ENCODE results near the gene NSUN5. TPM values are rescaled to one million over a fixed set of nuclear protein-coding genes. Genes with fewer than 3 reads are reported as not detected.
"Not testable (repeated sequence)": the region's sequence is repeated elsewhere in the genome, so short reads cannot be mapped to it uniquely, and the experiment has no call there.

The NSUN5 gene
- total RNA-seq, 1 experiment from 2014 or later = 66.8 TPM

- ATAC-seq = 0 out of 2 replicates have a peak, but pooled peaks have one; percentile 32
- intact Hi-C loops (cut with micrococcal nuclease; ENCODE audit: unreplicated experiment); H3K9me3 ChIP-seq (ENCODE audit: control insufficient read depth, insufficient read depth, low read depth, low read length); H3K27me3 ChIP-seq (ENCODE audit: control insufficient read depth, insufficient read depth, low read length); H3K4me3 ChIP-seq (ENCODE audit: low read depth in 2 of 2, low read length in 2 of 2); H3K27ac ChIP-seq (ENCODE audit: low read length); BruUV-seq (replicated peaks); DNase-seq (ENCODE audit: low read depth, low spot score); in situ Hi-C loops (cut with HindIII; ENCODE audit: low pct_unique_long_range_greater_than_20kb, low sequenced_read_pairs); H3K4me1 ChIP-seq (ENCODE audit: control insufficient read depth, insufficient read depth, low read length); CTCF ChIA-PET; H3K36me3 ChIP-seq (ENCODE audit: control insufficient read depth, insufficient read depth, low read length): not testable (repeated sequence)
- POLR2A ChIA-PET = interaction anchor here (0.6 kb wide), 1 partner anchor 895 kb away, joined by 4 read pairs; no protein-coding TSS in a partner anchor
These were observed 10.1 kb upstream of the NSUN5 start for GRCh38 chr7:73318656-73319204.

- in situ Hi-C loops (cut with HindIII; ENCODE audit: low pct_unique_long_range_greater_than_20kb, low sequenced_read_pairs) = no loop called here
- Histone ChIP-seq H3K27me3 (ENCODE audit: control insufficient read depth, insufficient read depth, low read length) (no peaks in the 10 kb centered on the region), H3K36me3 (ENCODE audit: control insufficient read depth, insufficient read depth, low read length) (no peaks in the 10 kb centered on the region), H3K27ac (ENCODE audit: low read length) (no peak overlapping the region), H3K9me3 (ENCODE audit: control insufficient read depth, insufficient read depth, low read depth, low read length) (no peaks in the 10 kb centered on the region), H3K4me3 (ENCODE audit: low read depth in 2 of 2, low read length in 2 of 2) (no peak overlapping the region), H3K4me1 (ENCODE audit: control insufficient read depth, insufficient read depth, low read length) (no peaks in the 10 kb centered on the region)
- intact Hi-C loops (cut with micrococcal nuclease; ENCODE audit: unreplicated experiment) = no loop called here
- POLR2A ChIA-PET = no interaction called here
- CTCF ChIA-PET = no interaction called here
- DNase-seq (ENCODE audit: low read depth, low spot score) (no peak), ATAC-seq (no peak)
- TF ChIP-seq POLR2AphosphoS5 (IDR thresholded peaks at IDR 0.05; ENCODE audit: low read depth, low read length) = no peak
- TF ChIP-seq TCF7L2 (IDR thresholded peaks at IDR 0.05; ENCODE audit: low read depth, low read length) = no peak
- TF ChIP-seq CTCF (IDR thresholded peaks at IDR 0.05) = no peak
- TF ChIP-seq REST (IDR thresholded peaks at IDR 0.05; ENCODE audit: insufficient read depth in 1 of 2, low read depth in 2 of 2, low read length in 1 of 2) = no peak
- TF ChIP-seq SIN3A (IDR thresholded peaks at IDR 0.05; ENCODE audit: borderline replicate concordance, insufficient read depth, low read depth, low read length) = no peak
- no TSS peak for BruUV-seq (replicated peaks)
These were observed 7.9 kb upstream of the NSUN5 start for GRCh38 chr7:73316521-73316920.

GRCh38 chr7:73314271-73314670, 5.6 kb upstream of the NSUN5 start:
- no peak overlapping the region for H3K27ac ChIP-seq (ENCODE audit: low read length)
- ChIA-PET POLR2A (no interaction called here), CTCF (interaction anchor here (0.7 kb wide), 1 partner anchor 10 kb away, joined by 3 read pairs; no protein-coding TSS in a partner anchor)
- intact Hi-C loops (cut with micrococcal nuclease; ENCODE audit: unreplicated experiment) (no loop called here), in situ Hi-C loops (cut with HindIII; ENCODE audit: low pct_unique_long_range_greater_than_20kb, low sequenced_read_pairs) (no loop called here)
- no TSS peak for BruUV-seq (replicated peaks)
- no peaks in the 10 kb centered on the region for H3K27me3 ChIP-seq (ENCODE audit: control insufficient read depth, insufficient read depth, low read length)
- H3K4me1 ChIP-seq (ENCODE audit: control insufficient read depth, insufficient read depth, low read length) = no peaks in the 10 kb centered on the region
- no peak for ATAC-seq
- no peaks in the 10 kb centered on the region for H3K36me3 ChIP-seq (ENCODE audit: control insufficient read depth, insufficient read depth, low read length)
- no peak overlapping the region for H3K4me3 ChIP-seq (ENCODE audit: low read depth in 2 of 2, low read length in 2 of 2)
- no peaks in the 10 kb centered on the region for H3K9me3 ChIP-seq (ENCODE audit: control insufficient read depth, insufficient read depth, low read depth, low read length)
- TF ChIP-seq REST (IDR thresholded peaks at IDR 0.05; ENCODE audit: insufficient read depth in 1 of 2, low read depth in 2 of 2, low read length in 1 of 2) (no peak), CTCF (IDR thresholded peaks at IDR 0.05) (no peak), POLR2AphosphoS5 (IDR thresholded peaks at IDR 0.05; ENCODE audit: low read depth, low read length) (no peak), TCF7L2 (IDR thresholded peaks at IDR 0.05; ENCODE audit: low read depth, low read length) (no peak), SIN3A (IDR thresholded peaks at IDR 0.05; ENCODE audit: borderline replicate concordance, insufficient read depth, low read depth, low read length) (no peak)
- DNase-seq (ENCODE audit: low read depth, low spot score) = no peak
